Measurements from ENCODE around the gene C22orf23.

C22orf23 gene

DNA sequence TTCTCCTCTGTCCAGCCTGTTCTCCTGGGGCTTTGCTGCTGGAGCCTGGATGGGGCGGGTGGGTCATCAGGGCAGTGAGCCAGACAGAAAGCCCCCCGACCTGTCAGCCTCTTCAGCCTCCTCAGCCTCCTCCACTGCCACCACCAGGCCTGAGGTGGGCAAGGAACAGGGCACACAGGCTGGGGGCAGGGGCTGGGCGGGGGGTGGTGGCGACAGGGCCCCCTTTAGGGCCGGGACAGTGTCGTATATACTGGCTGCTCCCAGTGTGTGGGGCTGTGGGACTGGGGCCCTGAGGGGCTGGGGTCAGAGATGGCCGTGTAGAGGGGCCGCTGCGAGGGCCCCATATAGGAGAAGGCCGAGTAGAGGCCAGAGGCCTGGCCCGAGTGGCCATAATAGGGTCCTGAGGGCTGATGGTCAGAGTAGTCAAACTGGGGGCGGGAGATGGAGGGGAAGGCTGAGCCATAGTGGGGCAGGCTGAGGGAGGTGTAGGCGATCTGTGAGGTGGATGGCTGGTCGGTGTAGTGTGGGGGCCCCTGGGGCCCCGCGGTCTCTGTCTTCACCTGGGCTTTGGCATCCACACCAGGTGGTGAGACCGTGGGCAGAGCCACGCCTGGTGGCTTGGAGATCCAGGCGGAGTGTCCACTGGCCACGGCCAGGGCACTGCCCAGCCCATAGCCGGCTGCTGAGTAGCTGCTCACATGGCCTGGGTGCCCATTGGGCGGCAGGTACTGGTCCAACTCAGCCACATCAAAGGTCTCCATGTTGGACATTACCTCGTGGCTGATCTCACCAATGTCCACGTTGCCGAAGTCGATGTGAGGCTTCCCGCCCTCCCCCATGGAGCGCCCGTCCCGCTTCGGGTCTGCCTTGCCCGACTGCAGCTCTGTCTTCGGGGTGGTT lies 20.1 kb upstream of the C22orf23 start:
- no peak overlapping the region for H3K4me3 ChIP-seq (ENCODE audit: low read length)
- DNase-seq (ENCODE audit: low read depth) = no peak
- TF ChIP-seq, protein P1, sequence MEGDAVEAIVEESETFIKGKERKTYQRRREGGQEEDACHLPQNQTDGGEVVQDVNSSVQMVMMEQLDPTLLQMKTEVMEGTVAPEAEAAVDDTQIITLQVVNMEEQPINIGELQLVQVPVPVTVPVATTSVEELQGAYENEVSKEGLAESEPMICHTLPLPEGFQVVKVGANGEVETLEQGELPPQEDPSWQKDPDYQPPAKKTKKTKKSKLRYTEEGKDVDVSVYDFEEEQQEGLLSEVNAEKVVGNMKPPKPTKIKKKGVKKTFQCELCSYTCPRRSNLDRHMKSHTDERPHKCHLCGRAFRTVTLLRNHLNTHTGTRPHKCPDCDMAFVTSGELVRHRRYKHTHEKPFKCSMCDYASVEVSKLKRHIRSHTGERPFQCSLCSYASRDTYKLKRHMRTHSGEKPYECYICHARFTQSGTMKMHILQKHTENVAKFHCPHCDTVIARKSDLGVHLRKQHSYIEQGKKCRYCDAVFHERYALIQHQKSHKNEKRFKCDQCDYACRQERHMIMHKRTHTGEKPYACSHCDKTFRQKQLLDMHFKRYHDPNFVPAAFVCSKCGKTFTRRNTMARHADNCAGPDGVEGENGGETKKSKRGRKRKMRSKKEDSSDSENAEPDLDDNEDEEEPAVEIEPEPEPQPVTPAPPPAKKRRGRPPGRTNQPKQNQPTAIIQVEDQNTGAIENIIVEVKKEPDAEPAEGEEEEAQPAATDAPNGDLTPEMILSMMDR (IDR thresholded peaks at IDR 0.05; ENCODE audit: insufficient read depth, low read depth, low read length, missing control alignments) = no peak

DNA sequence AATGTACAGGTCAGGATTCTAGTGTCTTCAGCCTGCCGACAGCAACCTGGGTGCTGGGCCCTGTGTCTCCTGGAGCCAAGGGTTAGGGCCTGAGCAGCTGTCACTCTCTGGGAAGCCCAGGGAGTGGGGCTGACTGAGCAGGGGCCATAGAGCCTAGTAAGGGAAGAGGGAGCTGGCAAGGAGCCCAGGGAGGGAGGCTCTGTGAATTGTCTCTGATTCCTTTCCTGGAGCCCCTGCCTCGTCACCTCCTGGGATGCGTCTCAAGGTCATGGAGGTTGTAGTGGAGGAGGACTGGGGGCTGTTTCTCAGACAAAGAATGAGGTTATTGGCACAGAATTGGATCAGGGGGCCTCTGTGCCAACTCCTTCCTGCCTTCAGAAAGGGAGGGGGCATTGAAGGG lies 19.1 kb upstream of the C22orf23 start:
- no peak overlapping the region for H3K4me3 ChIP-seq (ENCODE audit: low read length)
- no peak for DNase-seq (ENCODE audit: low read depth)
- TF ChIP-seq, protein P1 (IDR thresholded peaks at IDR 0.05; ENCODE audit: insufficient read depth, low read depth, low read length, missing control alignments) = no peak

DNA sequence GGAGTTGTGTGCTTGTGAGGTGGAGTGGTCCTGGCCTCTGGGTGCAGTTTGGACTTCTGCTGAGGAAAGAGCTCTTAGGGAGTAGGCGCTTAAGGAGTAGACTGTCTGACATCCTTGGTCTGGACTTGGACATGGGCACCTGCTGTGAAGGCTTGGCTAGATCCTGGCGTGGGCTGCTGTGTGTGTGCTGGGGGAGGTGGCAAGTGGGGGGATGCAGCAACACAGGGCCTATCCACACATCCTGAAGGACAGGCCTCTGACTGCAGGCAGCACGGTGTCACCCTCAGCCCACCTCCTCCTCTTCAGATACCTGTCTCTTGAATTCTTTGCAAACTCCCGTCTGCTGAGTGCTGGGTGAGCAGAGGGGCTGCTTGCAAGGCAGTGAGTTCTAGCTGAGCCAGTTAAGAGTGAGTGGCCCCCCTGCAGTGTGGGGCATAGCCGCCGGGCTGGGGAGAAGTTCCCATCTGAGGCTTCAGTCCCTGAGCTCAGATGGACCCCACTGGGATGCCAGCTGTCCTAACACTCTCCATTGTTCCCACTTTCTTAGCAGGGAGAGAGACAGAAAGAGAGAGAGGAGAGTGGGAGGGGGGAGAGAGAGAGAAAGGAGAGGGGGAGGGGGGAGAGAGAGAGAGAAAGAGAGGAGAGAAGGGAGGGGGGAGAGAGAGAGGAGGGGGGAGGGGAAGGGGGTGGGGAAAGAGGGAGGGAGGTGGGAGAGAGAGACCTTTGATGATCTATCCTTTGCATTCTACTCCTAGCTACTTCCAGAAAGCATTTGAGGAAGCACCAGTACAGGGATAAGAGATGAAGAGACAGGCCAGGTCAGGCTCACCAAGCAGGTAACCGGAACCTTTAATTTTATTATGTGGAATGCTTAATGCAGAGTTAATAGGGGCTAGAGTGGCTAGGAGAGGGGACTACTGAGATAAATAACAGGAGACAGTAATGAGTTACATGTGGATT lies 18.4 kb upstream of the C22orf23 start:
- no peak overlapping the region for H3K4me3 ChIP-seq (ENCODE audit: low read length)
- TF ChIP-seq, protein P1 (IDR thresholded peaks at IDR 0.05; ENCODE audit: insufficient read depth, low read depth, low read length, missing control alignments) = no peak
- DNase-seq (ENCODE audit: low read depth) = no peak

DNA sequence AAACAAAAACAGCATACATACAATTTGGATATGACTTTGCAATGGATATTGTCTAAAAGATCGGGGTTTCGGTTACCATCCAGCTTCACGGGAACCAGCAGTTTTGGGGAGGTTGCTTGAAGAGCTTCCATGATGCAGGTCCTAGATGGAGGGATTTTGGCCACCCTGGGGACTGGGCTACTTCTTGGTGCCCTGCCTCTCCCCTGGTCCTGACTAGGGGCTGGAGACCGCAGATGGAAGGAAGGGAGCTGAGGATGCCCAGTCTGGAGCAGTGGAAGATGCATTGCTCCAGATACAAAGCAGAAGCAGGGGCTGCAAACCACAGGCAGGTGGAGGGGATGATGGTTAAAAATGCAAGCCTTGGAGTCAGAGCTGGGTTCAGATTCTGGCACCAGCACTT lies 17.5 kb upstream of the C22orf23 start:
- TF ChIP-seq, protein P1 (IDR thresholded peaks at IDR 0.05; ENCODE audit: insufficient read depth, low read depth, low read length, missing control alignments) = no peak
- no peak overlapping the region for H3K4me3 ChIP-seq (ENCODE audit: low read length)
- DNase-seq (ENCODE audit: low read depth) = no peak

DNA sequence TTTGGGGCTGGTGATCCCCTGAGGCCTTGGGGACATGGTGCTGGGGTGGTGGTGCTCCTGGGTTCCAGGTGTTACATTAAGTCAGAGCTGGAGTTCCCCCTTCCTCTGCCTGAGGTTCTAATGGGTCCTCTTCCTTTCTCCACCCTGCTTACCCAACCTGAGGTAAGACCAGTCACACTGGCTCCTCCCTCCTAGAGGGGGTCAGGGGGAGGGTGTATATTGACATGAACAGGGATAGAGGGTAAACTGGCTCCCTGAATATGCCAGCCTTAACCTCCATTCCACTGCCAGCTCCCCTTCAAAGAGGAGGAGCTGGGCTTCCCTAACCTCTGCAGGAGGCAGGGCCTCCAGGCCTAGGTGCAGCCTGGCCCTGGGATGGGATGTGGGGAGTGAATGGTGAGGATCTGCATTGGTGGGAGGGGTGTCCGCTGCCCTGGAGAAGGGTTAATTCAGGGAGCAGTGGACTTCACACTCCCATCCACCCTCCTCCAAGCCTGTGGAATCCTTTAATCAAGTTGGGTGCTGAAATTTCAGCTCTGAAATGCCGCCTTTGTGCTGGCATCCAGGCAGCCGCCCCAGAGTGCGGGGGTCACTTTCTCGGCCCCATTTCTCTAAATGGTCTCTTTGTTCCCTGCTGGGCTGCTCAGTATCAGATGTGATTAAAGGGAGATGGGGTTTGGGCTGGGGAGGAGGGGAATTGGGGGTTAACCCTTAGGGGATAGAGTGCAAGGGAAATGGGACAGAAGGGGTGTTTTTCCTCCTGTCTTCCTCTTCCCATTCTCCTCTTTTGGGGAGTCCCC lies 15.3 kb upstream of the C22orf23 start:
- H3K4me3 ChIP-seq (ENCODE audit: low read length) = no peak overlapping the region
- no peak for DNase-seq (ENCODE audit: low read depth)
- TF ChIP-seq, protein P1 (IDR thresholded peaks at IDR 0.05; ENCODE audit: insufficient read depth, low read depth, low read length, missing control alignments) = no peak

Measured in epithelial cell of esophagus (primary cell).